Stimulated activated CD4-positive, alpha-beta T cell treated with anti-CD3 and anti-CD28 coated beads, Interleukin-1b, Interleukin-23, amount 100 ng/mL, for 4 hours (primary cell): ENCODE measurements around the gene BORCS5.
"Not testable (repeated sequence)": the region's sequence is repeated elsewhere in the genome, so short reads cannot be mapped to it uniquely, and the experiment has no call there.

Experiments used
- DNase-seq, 2 donors: peaks; one replicate each; pipeline ENCODE4 v3.0.0-alpha.2; 2020; ENCODE audit warnings: low read depth in 2 of 2

Gene BORCS5

GRCh38 chr12:12488296-12488695 lies 131.4 kb downstream of the BORCS5 start:
- DNase-seq = no peak

GRCh38 chr12:12488823-12489550 lies 132.1 kb downstream of the BORCS5 start:
- no peak for DNase-seq

GRCh38 chr12:12491606-12492005 lies 134.7 kb downstream of the BORCS5 start:
- DNase-seq = no peak

- no peak for DNase-seq
Measured at GRCh38 chr12:12492547-12492946, 135.7 kb downstream of the BORCS5 start.

GRCh38 chr12:12495536-12495935 lies 138.7 kb downstream of the BORCS5 start:
- no peak for DNase-seq

- DNase-seq = no peak
Measured at GRCh38 chr12:12498210-12498609, 141.3 kb downstream of the BORCS5 start.

- no peak for DNase-seq
Measured at GRCh38 chr12:12499909-12500604, 143.2 kb downstream of the BORCS5 start.

GRCh38 chr12:12501121-12501520 lies 144.2 kb downstream of the BORCS5 start:
- no peak for DNase-seq

GRCh38 chr12:12502130-12502814 lies 145.4 kb downstream of the BORCS5 start:
- not testable (repeated sequence) for DNase-seq

- no peak for DNase-seq
Measured at GRCh38 chr12:12502815-12503151, 145.9 kb downstream of the BORCS5 start.

- DNase-seq = no peak
Measured at GRCh38 chr12:12503384-12504078, 146.7 kb downstream of the BORCS5 start.

- DNase-seq = no peak
Measured at GRCh38 chr12:12505544-12506495, 148.9 kb downstream of the BORCS5 start.

GRCh38 chr12:12506496-12506890 lies 149.6 kb downstream of the BORCS5 start:
- DNase-seq = no peak

GRCh38 chr12:12507121-12507520 lies 150.2 kb downstream of the BORCS5 start:
- no peak for DNase-seq

- DNase-seq = no peak
Measured at GRCh38 chr12:12508612-12509011, 151.7 kb downstream of the BORCS5 start.

GRCh38 chr12:12510141-12510540 lies 153.3 kb downstream of the BORCS5 start:
- no peak for DNase-seq

- DNase-seq = no peak
Measured at GRCh38 chr12:12510551-12510950, 153.7 kb downstream of the BORCS5 start.

GRCh38 chr12:12511021-12511783 lies 154.3 kb downstream of the BORCS5 start:
- DNase-seq = no peak

- no peak for DNase-seq
Measured at GRCh38 chr12:12511895-12512711, 155.2 kb downstream of the BORCS5 start.
